Measurements from ENCODE around the gene PTPN9. TPM values are rescaled to one million over a fixed set of nuclear protein-coding genes. Genes with fewer than 3 reads are reported as not detected.

The PTPN9 gene
- total and polyA plus RNA-seq, 7 experiments from 2014 or later, result 11.2 to 35.6 (median 15.7) TPM

- Mint-ChIP-seq H3K27me3 (no peaks in the 10 kb centered on the region), H3K36me3 (peaks cover 0 to 21% (median 10%) of the 10 kb centered on the region in 5 donors), H3K9me3 (no peaks in the 10 kb centered on the region), H3K27ac (no peak overlapping the region), H3K4me1 (peaks cover 28 to 59% (median 53%) of the 10 kb centered on the region in 7 donors), H3K4me3 (no peak overlapping the region)
- Histone ChIP-seq H3K4me3 (ENCODE audit: low read length) (no peak overlapping the region), H3K36me3 (ENCODE audit: control insufficient read depth in 2 of 3, insufficient read depth in 3 of 3, low read length in 3 of 3) (peaks cover 6 to 40% (median 7%) of the 10 kb centered on the region in 3 experiments), H3K4me1 (ENCODE audit: control insufficient read depth in 2 of 2, insufficient read depth in 2 of 2, low read length in 2 of 2) (peaks cover 0 to 3% of the 10 kb centered on the region in 2 donors), H3K9me3 (ENCODE audit: control insufficient read depth in 2 of 3, low read length in 3 of 3) (no peaks in the 10 kb centered on the region), H3K27ac (ENCODE audit: low read depth, low read length) (no peak overlapping the region), H3K27me3 (ENCODE audit: control insufficient read depth in 2 of 2, insufficient read depth in 2 of 2, low read length in 2 of 2) (no peaks in the 10 kb centered on the region)
- CTCF ChIA-PET, result interaction anchor here (0.5 kb wide), 1 partner anchor 14 kb away, joined by 6 read pairs; no protein-coding TSS in a partner anchor
- POLR2A ChIA-PET, result interaction anchor here (0.7 to 1.1 kb wide), 2 partner anchors 16 to 124 kb away, joined by 3 to 5 read pairs; no protein-coding TSS in a partner anchor
- ATAC-seq, result no peak
- no peak for DNase-seq
- intact Hi-C loops (cut with micrococcal nuclease), result no loop called here
These were observed 147.8 kb downstream of the PTPN9 start for GRCh38 chr15:75431270-75431669.

GRCh38 chr15:75430259-75430658 is 148.9 kb downstream of the PTPN9 start:
- CTCF ChIA-PET, result no interaction called here

GRCh38 chr15:75428152-75428551 is 151.0 kb downstream of the PTPN9 start:
- H3K27me3 Mint-ChIP-seq, result no peaks in the 10 kb centered on the region
- H3K9me3 Mint-ChIP-seq, result no peaks in the 10 kb centered on the region
- H3K4me3 ChIP-seq (ENCODE audit: low read length), result no peak overlapping the region
- no peak overlapping the region for H3K27ac Mint-ChIP-seq
- no peaks in the 10 kb centered on the region for H3K27me3 ChIP-seq (ENCODE audit: control insufficient read depth in 2 of 2, insufficient read depth in 2 of 2, low read length in 2 of 2)
- ChIA-PET POLR2A (no interaction called here), CTCF (no interaction called here)
- H3K36me3 ChIP-seq (ENCODE audit: control insufficient read depth in 2 of 3, insufficient read depth in 3 of 3, low read length in 3 of 3), result peaks cover 6 to 53% (median 7%) of the 10 kb centered on the region in 3 experiments
- no peak overlapping the region for H3K27ac ChIP-seq (ENCODE audit: low read depth, low read length)
- H3K4me3 Mint-ChIP-seq, result no peak overlapping the region
- peaks cover 0 to 2% of the 10 kb centered on the region in 2 donors for H3K4me1 ChIP-seq (ENCODE audit: control insufficient read depth in 2 of 2, insufficient read depth in 2 of 2, low read length in 2 of 2)
- intact Hi-C loops (cut with micrococcal nuclease), result no loop called here
- no peaks in the 10 kb centered on the region for H3K9me3 ChIP-seq (ENCODE audit: control insufficient read depth in 2 of 3, low read length in 3 of 3)
- peaks cover 0 to 19% (median 9%) of the 10 kb centered on the region in 5 donors for H3K36me3 Mint-ChIP-seq
- DNase-seq (no peak), ATAC-seq (no peak)
- H3K4me1 Mint-ChIP-seq, result peaks cover 17 to 48% (median 40%) of the 10 kb centered on the region in 7 donors

More at GRCh38 chr15:75430259-75430658, 148.9 kb downstream of the PTPN9 start:
- Mint-ChIP-seq H3K36me3 (peaks cover 0 to 19% (median 13%) of the 10 kb centered on the region in 5 donors), H3K27me3 (no peaks in the 10 kb centered on the region), H3K9me3 (no peaks in the 10 kb centered on the region), H3K27ac (no peak overlapping the region), H3K4me1 (peaks cover 28 to 62% (median 51%) of the 10 kb centered on the region in 7 donors), H3K4me3 (no peak overlapping the region)
- DNase-seq (no peak), ATAC-seq (no peak)
- intact Hi-C loops (cut with micrococcal nuclease), result no loop called here
- no peak overlapping the region for H3K4me3 ChIP-seq (ENCODE audit: low read length)
- H3K27me3 ChIP-seq (ENCODE audit: control insufficient read depth in 2 of 2, insufficient read depth in 2 of 2, low read length in 2 of 2), result no peaks in the 10 kb centered on the region
- peaks cover 6 to 49% (median 7%) of the 10 kb centered on the region in 3 experiments for H3K36me3 ChIP-seq (ENCODE audit: control insufficient read depth in 2 of 3, insufficient read depth in 3 of 3, low read length in 3 of 3)
- POLR2A ChIA-PET, result no interaction called here
- H3K27ac ChIP-seq (ENCODE audit: low read depth, low read length), result no peak overlapping the region
- peaks cover 0 to 3% of the 10 kb centered on the region in 2 donors for H3K4me1 ChIP-seq (ENCODE audit: control insufficient read depth in 2 of 2, insufficient read depth in 2 of 2, low read length in 2 of 2)
- H3K9me3 ChIP-seq (ENCODE audit: control insufficient read depth in 2 of 3, low read length in 3 of 3), result no peaks in the 10 kb centered on the region

- no peak for DNase-seq
- H3K27me3 ChIP-seq (ENCODE audit: control insufficient read depth in 2 of 2, insufficient read depth in 2 of 2, low read length in 2 of 2), result no peaks in the 10 kb centered on the region
- no peak for ATAC-seq
- H3K4me3 ChIP-seq (ENCODE audit: low read length), result no peak overlapping the region
- Mint-ChIP-seq H3K27ac (peak overlapping the region in 5 of 9 donors; percentile 21 to 81 (median 62)), H3K4me3 (no peak overlapping the region), H3K9me3 (no peaks in the 10 kb centered on the region), H3K36me3 (peaks cover 0 to 27% (median 16%) of the 10 kb centered on the region in 5 donors), H3K27me3 (no peaks in the 10 kb centered on the region), H3K4me1 (peaks cover 5 to 33% (median 27%) of the 10 kb centered on the region in 7 donors)
- no peaks in the 10 kb centered on the region for H3K4me1 ChIP-seq (ENCODE audit: control insufficient read depth in 2 of 2, insufficient read depth in 2 of 2, low read length in 2 of 2)
- intact Hi-C loops (cut with micrococcal nuclease), result no loop called here
- H3K27ac ChIP-seq (ENCODE audit: low read depth, low read length), result peak overlapping the region; percentile 12
- H3K9me3 ChIP-seq (ENCODE audit: control insufficient read depth in 2 of 3, low read length in 3 of 3), result no peaks in the 10 kb centered on the region
- POLR2A ChIA-PET, result interaction anchor here (0.7 kb wide), 1 partner anchor 31 kb away, joined by 3 read pairs; no protein-coding TSS in a partner anchor
- H3K36me3 ChIP-seq (ENCODE audit: control insufficient read depth in 2 of 3, insufficient read depth in 3 of 3, low read length in 3 of 3), result peaks cover 14 to 73% (median 15%) of the 10 kb centered on the region in 3 experiments
- CTCF ChIA-PET, result interaction anchor here (0.6 kb wide), 1 partner anchor 23 kb away, joined by 3 read pairs; no protein-coding TSS in a partner anchor
These were observed 153.1 kb downstream of the PTPN9 start for GRCh38 chr15:75425966-75426500.

- no peaks in the 10 kb centered on the region for H3K27me3 Mint-ChIP-seq
- no peak overlapping the region for H3K27ac ChIP-seq (ENCODE audit: low read depth, low read length)
- H3K36me3 Mint-ChIP-seq, result peaks cover 0 to 20% (median 10%) of the 10 kb centered on the region in 5 donors
- peaks cover 8 to 71% (median 13%) of the 10 kb centered on the region in 3 experiments for H3K36me3 ChIP-seq (ENCODE audit: control insufficient read depth in 2 of 3, insufficient read depth in 3 of 3, low read length in 3 of 3)
- ATAC-seq (no peak), DNase-seq (no peak)
- H3K4me1 Mint-ChIP-seq, result peaks cover 4 to 24% (median 15%) of the 10 kb centered on the region in 7 donors
- peak overlapping the region in 2 of 9 donors; percentile 12 to 19 for H3K27ac Mint-ChIP-seq
- H3K9me3 ChIP-seq (ENCODE audit: control insufficient read depth in 2 of 3, low read length in 3 of 3), result no peaks in the 10 kb centered on the region
- no peaks in the 10 kb centered on the region for H3K27me3 ChIP-seq (ENCODE audit: control insufficient read depth in 2 of 2, insufficient read depth in 2 of 2, low read length in 2 of 2)
- H3K9me3 Mint-ChIP-seq, result no peaks in the 10 kb centered on the region
- H3K4me3 ChIP-seq (ENCODE audit: low read length), result no peak overlapping the region
- H3K4me1 ChIP-seq (ENCODE audit: control insufficient read depth in 2 of 2, insufficient read depth in 2 of 2, low read length in 2 of 2), result no peaks in the 10 kb centered on the region
- intact Hi-C loops (cut with micrococcal nuclease), result no loop called here
- no peak overlapping the region for H3K4me3 Mint-ChIP-seq
- ChIA-PET CTCF (interaction anchor here (0.5 kb wide), 1 partner anchor 16 kb away, joined by 4 read pairs; no protein-coding TSS in a partner anchor), POLR2A (interaction anchor here (1.1 kb wide), 2 partner anchors 32 to 217 kb away, joined by 3 to 5 read pairs; partner anchors contain the start of gene IMP3)
These were observed 156.6 kb downstream of the PTPN9 start for GRCh38 chr15:75422554-75422953.

- H3K27ac ChIP-seq (ENCODE audit: low read depth, low read length), result no peak overlapping the region
- Mint-ChIP-seq H3K27ac (no peak overlapping the region), H3K4me3 (no peak overlapping the region), H3K36me3 (peaks cover 0 to 20% (median 10%) of the 10 kb centered on the region in 5 donors), H3K4me1 (peaks cover 4 to 19% (median 16%) of the 10 kb centered on the region in 7 donors), H3K27me3 (no peaks in the 10 kb centered on the region), H3K9me3 (no peaks in the 10 kb centered on the region)
- ATAC-seq, result no peak
- no peaks in the 10 kb centered on the region for H3K27me3 ChIP-seq (ENCODE audit: control insufficient read depth in 2 of 2, insufficient read depth in 2 of 2, low read length in 2 of 2)
- DNase-seq, result no peak
- ChIA-PET CTCF (no interaction called here), POLR2A (interaction anchor here (0.7 to 1.7 kb wide), 3 partner anchors 31 to 570 kb away, joined by 3 to 8 read pairs (median 7); partner anchors contain the start of gene SIN3A)
- no peaks in the 10 kb centered on the region for H3K9me3 ChIP-seq (ENCODE audit: control insufficient read depth in 2 of 3, low read length in 3 of 3)
- no peak overlapping the region for H3K4me3 ChIP-seq (ENCODE audit: low read length)
- peaks cover 8 to 54% (median 9%) of the 10 kb centered on the region in 3 experiments for H3K36me3 ChIP-seq (ENCODE audit: control insufficient read depth in 2 of 3, insufficient read depth in 3 of 3, low read length in 3 of 3)
- H3K4me1 ChIP-seq (ENCODE audit: control insufficient read depth in 2 of 2, insufficient read depth in 2 of 2, low read length in 2 of 2), result no peaks in the 10 kb centered on the region
- intact Hi-C loops (cut with micrococcal nuclease), result no loop called here
These were observed 158.4 kb downstream of the PTPN9 start for GRCh38 chr15:75420698-75421097.

Measured in naive thymus-derived CD4-positive, alpha-beta T cell (primary cell).